ENCODE results near the gene ARHGEF35.
"Not testable (repeated sequence)": the region's sequence is repeated elsewhere in the genome, so short reads cannot be mapped to it uniquely, and the experiment has no call there.

ARHGEF35 gene

DNA sequence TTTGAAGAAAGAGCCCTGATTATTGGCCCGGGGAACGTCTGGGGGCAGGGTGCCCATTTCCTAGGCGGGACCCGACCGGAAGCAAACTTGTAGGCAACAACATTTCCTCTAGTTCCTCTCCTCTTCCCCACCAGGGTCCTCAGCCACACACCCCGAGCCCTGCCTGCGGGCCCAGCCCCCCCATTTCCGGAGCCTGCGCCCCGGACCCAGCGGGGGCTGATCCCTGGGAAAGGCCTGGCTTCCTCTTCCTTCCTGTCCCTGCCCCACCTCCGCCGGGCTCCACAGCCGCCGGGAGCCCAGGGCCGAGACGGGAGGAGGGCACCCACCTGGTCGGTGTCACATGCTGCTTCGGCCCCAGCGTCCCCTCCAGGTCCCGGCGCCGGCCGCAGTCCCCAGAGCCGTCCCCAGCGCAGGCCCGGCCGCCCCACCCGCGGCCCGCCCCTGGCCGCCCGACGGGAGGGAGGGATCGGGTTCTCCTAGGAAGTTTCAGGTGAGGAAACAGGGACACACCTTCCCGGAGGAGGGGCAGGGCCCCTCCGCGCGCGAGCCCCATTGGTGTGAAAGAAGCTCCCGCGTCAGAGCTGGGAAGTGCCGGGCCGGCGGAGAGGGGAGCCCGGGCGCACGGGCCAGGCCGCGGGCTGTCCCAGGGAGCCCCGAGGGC is at the start of gene ARHGEF35:
Gene ARHGEF35 (minus strand): TSS at position 622 of the 661 bp plus-strand sequence. CDS start 7,450 bp downstream, outside the sequence.
- not testable (repeated sequence) for DNase-seq

DNA sequence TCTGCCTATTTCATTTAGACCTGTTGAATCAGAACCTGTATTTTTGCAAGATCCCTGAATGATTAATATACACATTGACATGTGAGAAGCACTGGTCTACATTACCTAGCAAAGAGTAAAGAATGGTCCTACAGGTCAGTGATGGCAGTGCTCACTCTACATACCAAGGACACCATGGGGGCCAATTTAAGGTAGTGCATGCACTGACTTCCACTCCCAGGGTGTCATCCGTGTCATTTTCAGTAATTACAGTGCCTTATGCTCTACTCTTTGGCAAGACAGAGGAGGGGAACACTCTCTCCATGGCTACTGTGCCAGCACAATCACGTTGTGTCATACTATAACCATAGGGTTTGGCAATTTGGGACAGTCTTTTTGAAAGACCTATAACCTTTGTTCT is 49.7 kb upstream of the ARHGEF35 start:
- not testable (repeated sequence) for DNase-seq

DNA sequence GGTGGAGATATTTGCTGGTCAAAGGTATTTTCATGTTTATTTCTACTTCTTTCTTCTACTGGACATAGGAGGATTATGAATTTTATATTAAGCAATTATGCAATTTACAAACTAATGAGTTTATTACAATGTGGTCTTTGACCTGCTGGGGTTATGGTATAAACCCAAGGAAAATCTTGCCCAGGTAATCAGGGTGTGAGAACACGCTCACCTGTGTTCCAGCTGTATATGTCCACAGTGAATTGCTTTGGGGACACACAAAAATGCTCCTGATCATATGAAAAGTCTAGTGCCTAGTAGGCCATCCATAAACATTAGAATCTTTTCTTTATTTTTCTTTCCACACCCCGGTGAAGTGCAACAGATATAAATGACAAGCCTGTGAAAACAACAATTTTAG is 43.7 kb upstream of the ARHGEF35 start, which contains the start of gene OR2A42:
Gene OR2A42 (minus strand): TSS at position 241 of the 400 bp plus-strand sequence. CDS start 6,762 bp downstream, outside the sequence.
- DNase-seq = not testable (repeated sequence)

DNA sequence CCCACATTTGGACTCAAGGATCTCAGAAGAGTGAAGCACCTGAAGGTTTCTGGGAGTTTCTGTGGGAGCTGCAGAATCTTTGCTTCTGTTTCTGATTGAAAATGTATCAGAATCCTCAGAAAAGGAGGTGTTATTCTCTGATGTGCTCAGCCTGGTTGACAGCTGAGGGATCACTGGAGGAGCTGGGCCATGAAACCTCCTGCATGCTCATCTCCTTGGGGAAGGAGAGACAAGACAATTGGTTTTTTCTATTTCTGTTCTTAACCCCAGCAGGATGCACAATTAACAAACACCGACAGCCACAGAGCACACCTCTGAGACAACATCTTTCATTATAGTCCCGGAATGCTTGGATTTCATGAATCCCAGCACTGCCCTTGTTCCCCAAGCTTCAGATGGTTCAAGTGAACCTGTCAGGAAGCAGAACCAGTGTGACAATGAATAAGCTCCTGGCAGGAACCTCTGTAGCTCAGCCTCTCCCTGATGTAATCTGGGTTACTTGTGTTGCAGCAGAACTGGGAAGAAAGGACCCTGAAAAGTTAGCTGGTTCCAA is 43.0 kb upstream of the ARHGEF35 start:
- DNase-seq = not testable (repeated sequence)

DNA sequence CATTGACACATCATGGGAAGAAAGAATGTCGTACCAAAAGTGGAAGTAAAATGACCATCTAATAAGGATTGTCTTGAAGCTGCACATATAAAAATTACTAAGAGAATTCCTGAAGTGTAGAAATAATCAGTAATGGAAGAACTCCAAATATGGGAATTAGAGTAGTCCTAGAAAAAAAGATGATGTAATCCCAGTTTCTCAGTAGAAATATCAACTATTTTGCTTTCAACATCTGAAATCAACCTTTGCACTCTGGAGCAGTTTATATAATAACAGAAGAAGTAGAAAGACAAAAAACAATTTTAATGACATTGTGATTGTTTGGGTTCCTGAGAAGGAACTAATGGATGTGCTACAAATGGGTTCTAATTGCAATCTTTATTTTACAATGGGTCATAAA is 37.4 kb upstream of the ARHGEF35 start:
- DNase-seq = not testable (repeated sequence)

DNA sequence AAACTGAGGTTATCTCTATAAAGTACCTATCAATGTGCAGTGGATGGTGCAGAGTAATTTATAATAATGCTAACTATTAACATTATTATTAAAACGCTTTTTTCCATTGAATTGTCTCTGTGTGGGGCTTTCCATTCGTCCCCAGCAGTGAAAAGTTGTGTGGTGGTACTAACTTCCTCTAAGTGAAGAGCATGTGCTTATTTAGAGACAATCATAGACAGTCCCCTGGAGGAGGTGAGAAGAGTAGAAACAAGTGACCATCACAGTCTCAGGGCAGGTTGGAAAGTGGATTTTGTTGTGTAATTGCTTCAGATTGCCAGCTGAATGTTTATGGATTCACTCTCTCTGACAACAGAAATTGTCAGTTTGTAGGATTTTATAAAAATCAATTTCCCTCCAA is 35.4 kb upstream of the ARHGEF35 start:
- DNase-seq = not testable (repeated sequence)

DNA sequence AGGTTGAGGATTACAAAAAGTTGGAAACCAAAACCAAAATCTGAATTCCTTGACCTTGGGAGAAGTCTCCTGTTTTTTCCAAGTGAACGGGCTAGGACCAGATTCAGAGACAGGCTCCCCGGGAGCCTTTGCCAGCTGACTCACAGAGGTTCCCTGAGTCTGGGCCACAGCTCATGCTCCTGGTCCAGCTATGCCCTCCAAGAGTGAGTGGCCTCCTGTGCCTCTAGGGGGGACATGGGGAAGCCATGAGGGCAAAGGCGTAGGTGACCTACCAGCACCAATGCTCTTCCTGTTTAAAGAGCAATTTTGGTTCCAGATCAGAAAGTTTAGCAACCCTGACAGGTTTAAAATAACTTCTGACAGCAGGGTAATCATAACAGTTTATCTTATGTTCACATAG is 33.2 kb upstream of the ARHGEF35 start:
- not testable (repeated sequence) for DNase-seq

DNA sequence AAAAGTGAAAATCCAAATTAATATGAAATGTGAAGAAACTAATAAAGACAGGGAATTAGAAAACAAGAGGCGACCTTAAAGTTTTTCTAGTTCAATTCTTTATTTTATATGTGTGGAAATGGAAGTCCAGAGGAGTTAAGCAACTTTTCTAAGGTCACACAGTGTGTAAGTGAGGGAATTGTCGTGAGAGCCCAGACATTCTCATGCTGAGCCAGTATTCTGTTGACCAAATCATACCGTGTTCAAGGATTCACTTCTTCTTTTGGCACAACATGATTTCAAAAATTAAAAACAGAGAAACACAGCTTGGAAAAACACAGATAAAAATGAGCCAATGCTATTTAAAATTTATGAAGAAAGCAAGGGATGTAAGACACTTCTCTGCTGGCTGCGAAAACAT is 31.2 kb upstream of the ARHGEF35 start:
- DNase-seq = not testable (repeated sequence)

DNA sequence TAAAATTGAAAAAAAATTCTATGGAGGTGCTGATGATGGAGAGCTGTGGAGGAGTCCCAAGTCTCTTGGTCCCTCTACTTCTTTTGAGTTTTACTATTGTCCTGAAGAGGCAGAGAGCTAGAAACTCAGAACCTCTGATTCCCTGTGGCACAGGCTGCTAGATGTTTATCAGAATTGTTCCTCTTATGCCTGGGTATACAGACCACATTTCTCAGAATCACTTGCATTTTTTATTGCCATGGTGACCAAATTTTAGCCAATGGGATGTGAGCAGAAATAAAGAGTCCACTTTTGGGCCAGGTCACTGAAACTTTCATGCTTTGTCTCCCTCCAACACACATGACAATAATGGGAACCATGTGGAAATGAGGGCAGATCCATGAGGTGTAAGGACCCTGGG is 28.0 kb upstream of the ARHGEF35 start:
- DNase-seq = not testable (repeated sequence)

DNA sequence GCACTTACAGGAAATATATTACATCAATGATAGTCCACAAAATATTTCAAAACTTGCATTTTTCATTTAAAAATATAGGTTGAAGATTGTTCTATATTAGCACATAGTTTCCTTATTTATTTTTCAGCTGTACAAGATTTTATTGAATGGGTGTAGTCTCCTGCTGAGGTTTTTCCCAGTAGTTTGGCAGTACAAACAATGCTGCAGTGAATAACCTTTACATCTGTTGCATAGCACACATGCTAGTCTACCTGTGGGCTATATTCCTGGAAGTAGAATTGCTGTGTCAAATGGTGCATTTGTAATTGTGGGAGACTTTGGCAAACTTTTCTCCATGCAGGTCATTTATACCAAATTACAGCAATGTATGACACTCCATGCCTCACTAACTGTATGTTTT is 24.9 kb upstream of the ARHGEF35 start:
- not testable (repeated sequence) for DNase-seq

DNA sequence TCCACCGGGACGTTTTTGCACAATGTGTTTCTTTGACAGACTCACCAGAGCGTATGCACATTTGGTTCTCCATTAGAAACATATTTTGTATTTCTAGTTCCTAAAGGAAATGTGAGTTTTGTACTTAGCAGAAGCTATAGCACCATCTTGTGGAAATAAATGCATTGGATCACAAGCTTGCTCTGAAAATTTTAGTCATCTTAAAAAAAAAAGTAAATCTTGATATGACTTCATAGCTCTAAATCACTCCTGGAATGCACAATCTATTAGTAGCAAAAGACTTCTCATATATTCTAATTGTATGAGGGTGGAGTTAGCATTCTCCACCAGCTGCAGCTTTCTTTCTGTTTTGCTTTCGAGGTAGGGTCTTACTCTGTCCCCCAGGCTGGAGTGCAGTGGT is 23.5 kb upstream of the ARHGEF35 start:
- DNase-seq = not testable (repeated sequence)

DNA sequence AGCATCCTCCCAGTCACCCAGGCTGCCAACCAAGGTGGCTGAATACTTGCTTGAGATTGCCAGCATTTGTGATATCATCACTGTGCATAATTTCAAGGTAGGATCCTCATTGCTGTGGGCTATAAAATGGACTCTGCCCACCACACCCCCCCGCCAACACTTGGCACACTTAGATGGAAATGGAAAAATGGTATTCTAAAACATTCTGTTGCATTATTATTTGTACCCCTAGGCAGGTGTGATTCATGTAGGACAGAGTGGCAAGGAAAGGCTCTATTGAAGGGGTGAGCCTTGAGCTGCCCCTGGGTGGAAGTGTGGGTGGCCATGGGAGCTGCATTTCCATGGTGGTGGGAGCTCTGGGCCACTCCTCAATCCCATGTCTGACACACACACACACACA is 22.9 kb upstream of the ARHGEF35 start:
- not testable (repeated sequence) for DNase-seq

DNA sequence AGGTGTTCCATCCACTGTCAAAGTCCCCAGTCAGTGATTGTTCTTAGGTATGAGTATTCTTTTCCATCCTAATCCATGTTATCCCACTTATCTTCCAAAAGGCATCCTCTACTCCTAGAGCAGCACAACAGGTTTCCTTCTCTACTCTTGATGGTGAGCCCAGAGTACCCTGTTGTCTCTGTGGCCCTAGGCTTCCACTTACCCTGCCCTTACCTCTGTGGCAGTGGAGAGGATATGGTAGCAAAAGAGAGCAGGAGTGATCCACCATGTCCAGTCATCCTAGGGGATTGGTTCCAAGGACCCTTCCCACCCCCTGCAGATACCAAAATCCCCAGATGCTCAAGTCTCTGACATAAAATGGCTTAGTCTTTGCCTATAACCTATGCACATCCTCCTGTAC is 21.6 kb upstream of the ARHGEF35 start:
- not testable (repeated sequence) for DNase-seq

DNA sequence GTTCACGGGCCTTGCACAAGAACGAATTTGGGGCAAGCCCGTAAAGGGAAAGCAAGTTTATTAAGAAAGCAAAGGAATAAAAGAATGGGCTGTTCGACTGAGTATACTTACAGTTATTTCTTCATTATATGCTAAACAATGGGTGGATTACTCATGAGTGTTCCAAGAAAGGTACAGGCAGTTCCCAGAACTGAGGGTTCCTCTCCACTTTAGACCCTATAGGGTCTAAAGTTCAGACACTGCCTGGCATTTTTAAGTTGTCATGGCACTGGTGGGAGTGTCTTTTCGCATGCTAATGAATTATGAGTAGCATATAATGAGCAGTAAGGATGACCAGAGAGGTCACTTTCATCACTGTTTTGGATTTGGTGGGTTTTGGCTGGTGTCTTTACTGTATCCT is 9.7 kb upstream of the ARHGEF35 start:
- not testable (repeated sequence) for DNase-seq

DNA sequence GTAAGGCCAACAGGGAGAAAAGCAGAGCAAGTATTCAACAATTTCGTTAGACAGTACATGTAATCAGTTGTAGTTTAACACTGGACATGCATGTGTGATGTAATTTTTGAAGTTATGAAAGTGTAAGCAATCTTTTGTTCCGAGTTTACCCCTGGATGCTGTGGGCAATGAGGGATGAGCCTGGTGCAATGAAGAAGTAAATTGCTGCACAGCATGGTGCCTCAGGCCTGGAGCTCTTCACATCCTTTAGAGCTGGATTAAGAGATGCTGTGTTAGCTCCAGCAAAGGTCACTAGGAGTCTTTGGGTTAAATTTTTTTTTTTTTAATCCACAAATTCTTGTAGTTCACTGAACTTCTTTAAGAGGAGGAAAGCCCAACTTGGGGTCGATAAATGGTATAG is 7.5 kb upstream of the ARHGEF35 start:
- DNase-seq = not testable (repeated sequence)

DNA sequence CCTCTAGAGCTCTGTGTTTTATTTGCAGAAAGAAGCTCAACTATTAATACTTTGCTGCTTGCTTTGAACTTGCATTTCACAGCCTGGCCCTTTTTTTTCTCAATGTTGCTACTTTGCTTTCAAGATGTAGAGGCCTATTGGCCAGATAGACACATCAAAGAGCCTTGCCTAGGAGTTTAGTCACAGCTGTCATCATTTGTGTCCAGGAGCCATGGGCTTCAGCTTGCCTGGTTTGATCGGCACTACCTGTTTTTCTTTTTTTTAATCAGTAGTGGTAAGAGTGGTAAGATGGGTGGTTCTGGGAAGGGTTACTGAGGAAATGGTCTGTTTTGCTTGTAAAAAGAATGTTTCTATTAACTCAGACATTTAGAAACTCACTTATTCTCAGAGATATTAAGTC is 6.3 kb upstream of the ARHGEF35 start:
- DNase-seq = not testable (repeated sequence)

DNA sequence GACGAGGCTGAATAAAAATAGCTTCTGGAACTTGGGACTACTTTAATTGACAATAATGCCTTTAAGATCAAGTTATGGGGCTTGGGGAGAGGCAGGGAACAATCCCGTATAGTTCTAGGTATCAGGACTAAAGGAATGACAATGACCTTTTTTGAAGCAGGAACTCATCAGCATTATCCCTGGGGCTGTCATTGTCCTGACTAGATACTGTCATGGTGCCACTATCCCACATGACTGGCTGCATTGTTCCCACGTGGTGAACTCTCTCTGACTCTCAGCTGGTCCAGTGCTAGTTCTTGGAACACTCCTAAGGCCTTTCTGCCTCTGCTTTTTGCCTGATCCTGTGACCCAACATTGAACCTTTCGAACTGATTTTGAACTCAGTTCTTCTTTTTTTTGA is 3.3 kb upstream of the ARHGEF35 start:
- DNase-seq = not testable (repeated sequence)

DNA sequence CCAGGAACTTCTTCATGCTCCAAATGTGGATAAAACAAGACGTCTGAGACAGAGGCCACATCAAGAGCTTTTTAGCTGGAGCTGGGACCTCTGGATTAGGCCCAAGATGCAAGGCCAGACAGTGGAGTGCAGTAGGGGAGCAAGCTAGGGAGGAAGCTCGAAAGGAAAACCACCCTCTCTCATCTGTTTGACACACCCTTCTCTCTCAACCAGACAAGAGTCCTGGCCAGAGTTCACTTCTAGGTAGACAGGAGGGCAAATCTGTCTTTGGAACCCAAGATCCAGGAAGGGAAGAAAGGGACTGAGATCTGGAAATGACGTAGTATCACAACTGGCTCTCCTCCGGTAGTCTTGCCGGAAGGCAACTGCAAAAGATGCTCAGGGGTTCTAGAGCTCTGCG is 1.2 kb downstream of the ARHGEF35 start:
- not testable (repeated sequence) for DNase-seq

DNA sequence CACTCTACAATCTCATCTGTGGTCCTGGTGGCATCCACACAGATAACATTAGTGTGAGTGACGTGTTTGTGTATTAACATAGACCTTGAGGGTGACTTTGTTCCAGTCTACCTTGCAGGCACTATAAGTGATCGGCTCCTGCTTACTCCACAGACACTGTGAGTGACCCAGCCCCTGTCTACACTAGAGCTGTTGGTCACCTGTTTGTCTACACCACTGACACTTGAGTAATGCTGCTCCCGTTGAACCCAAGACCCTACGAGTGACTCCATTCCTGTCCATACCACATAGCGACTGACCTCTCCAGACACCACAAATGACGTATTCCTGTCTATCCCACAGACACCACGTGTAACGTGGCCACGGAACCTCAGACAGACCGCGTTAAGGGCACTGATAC is 1.9 kb downstream of the ARHGEF35 start:
- not testable (repeated sequence) for DNase-seq

DNA sequence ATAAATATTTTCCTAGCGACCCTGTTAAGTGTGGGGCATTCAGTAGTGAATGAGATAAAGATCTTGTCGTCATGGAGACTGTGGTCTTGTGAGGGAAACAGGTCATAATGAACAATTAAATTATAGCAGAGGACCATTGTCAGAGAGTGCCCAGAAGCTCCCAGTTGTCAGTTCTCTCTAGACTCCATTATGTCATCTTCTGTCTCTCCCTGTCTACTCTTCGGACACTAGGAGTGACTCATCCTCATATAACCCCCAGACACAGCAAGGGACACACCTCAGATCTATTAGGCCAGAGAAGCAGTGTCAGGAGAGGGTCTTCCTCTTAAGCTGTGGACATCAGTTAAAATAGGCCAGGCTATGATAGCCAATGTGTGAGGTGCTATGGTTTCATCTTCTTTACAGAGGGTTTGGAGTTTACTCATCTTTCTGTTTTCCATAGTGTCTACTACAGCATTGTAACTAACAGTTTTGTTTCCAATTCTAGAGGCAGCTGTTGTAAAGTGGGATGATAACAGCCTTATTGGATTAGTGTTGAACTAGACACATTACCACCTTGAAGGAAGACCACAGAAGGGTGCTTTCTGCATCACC is 7.0 kb downstream of the ARHGEF35 start:
- DNase-seq = not testable (repeated sequence)

DNA sequence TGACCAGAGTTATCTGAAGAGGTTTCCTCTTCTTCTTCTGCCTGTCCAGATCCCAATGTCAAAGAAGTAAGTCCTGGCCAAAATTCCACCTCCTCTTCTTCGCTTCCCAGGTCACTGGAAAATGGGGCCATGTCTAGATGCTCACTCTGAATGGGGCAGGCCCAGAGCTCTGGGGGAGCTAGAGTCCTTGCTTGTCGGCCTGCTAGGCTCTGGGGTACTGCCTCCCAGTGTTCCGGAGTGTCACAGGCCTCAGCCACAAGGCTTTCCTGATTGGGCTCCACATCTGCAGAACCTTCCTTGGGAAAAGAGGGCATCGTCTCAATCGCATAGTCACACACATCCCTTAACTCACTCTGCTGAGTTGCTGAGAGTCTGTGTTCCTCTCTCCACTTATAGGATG is 7.8 kb downstream of the ARHGEF35 start:
- not testable (repeated sequence) for DNase-seq

DNA sequence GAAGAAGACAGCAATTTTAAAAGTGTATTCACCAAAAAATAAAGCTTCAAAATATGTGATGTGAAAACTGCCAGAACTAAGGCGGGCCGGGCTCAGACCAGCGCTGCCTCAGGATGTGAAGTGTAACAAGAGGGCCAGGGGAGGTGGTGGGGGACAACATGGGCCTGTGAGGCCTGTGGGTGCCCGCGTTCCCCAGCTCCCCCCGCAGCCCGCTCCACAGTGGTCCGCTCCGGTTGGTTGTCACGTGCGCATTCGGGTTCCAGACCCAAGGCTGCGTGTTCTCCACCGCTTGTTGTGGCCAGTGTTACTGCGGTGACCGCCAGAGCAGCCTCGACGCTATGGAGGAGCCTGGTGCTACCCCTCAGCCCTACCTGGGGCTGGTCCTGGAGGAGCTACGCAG is 12.5 kb downstream of the ARHGEF35 start, which contains the start of gene CTAGE4:
Gene CTAGE4 (plus strand): TSS at position 301 of the 400 bp plus-strand sequence. CDS start 38 bp downstream, at position 339.
- not testable (repeated sequence) for DNase-seq

DNA sequence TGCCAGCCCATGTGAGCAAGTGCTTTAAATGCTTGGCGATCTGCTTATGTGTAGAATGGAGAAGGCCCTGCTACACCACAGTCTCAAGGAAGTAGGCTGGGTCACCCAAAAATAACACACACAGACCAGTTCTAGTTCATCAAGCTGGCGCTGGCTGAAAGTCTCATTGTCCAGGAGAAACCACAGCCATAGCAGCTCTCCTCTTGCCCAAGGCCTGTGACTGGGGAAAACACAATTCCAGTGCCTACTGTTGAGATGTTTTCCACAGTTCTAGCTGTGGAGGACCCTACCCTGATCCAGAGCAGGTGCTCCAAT is 16.5 kb downstream of the ARHGEF35 start:
- DNase-seq = not testable (repeated sequence)
